PFSK-1 (cell line): ENCODE data around the gene ATP6V1B1.

Experiments used
- FOXP2 ChIP-seq: optimal IDR thresholded peaks from 2 replicates; pipeline ENCODE3; 2011; ENCODE audit warnings: borderline replicate concordance, control low read depth, inconsistent platforms; ENCODE audit not compliant: insufficient read depth; ENCODE audit errors: extremely low read length, extremely low read depth
- POLR2AphosphoS5 ChIP-seq: IDR thresholded peaks from 2 replicates; pipeline ENCODE4 v1.6.1; 2012; ENCODE audit warnings: low read depth, mild to moderate bottlenecking, control low read depth, low read length, moderate library complexity
- SIN3A ChIP-seq: IDR thresholded peaks from 2 replicates; pipeline ENCODE4 v1.6.1; 2012; ENCODE audit warnings: mild to moderate bottlenecking, low read length, moderate library complexity, borderline replicate concordance; ENCODE audit not compliant: insufficient read depth
- TAF1 ChIP-seq: IDR thresholded peaks from 2 replicates; pipeline ENCODE4 v1.6.1; 2012; ENCODE audit warnings: low read length, control low read depth, borderline replicate concordance; ENCODE audit not compliant: insufficient read depth
- TF ChIP-seq, protein P1 (sequence below), 2 experiments: IDR thresholded peaks; 2 replicates each; pipeline versions ENCODE4 v1.6.1 to v1.8.0; 2011 to 2012; ENCODE audit warnings: low read depth in 2 of 2, low read length in 2 of 2, control low read depth in 1 of 2, inconsistent platforms in 1 of 2, mild to moderate bottlenecking in 1 of 2, moderate library complexity in 1 of 2; ENCODE audit not compliant: insufficient read depth in 1 of 2

The ATP6V1B1 gene

DNA sequence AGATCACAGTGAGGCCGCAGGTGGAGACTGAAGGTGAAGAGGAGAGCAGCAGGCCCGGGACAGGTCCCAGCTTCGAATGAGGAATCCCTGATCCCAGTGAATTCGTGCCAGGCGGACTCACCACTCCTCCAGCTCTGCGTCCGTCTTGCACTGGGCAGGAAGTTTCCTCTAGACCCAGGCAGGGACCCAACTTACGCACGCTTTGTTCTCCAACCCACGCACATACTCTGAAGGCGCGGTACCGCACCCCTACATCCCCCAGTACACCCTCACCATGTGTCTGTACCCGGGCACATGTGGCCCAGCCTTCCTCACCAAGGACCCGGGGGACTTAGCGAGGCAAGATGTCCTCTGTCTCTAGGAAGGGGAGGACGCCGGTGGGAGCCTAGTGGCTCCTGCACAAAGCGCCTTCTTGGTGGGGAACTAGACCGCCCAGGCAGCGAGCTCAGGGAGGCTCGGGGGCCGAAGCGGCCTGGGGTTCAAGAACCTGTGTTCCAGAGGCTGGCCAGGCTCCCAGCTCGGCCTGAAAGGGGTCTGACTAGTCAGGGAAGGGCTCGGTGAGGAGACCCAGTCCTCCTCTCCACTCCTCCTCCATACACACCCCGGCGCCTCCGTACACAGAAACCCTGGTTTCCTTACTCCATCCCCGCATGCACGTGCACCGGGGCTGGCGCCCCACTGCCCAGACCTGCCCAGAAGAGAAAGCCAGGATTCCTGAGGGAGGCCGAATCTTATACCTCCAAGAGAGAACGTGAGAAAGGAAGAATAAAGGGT is 38.3 kb upstream of the ATP6V1B1 start:
- TF ChIP-seq, protein P1, sequence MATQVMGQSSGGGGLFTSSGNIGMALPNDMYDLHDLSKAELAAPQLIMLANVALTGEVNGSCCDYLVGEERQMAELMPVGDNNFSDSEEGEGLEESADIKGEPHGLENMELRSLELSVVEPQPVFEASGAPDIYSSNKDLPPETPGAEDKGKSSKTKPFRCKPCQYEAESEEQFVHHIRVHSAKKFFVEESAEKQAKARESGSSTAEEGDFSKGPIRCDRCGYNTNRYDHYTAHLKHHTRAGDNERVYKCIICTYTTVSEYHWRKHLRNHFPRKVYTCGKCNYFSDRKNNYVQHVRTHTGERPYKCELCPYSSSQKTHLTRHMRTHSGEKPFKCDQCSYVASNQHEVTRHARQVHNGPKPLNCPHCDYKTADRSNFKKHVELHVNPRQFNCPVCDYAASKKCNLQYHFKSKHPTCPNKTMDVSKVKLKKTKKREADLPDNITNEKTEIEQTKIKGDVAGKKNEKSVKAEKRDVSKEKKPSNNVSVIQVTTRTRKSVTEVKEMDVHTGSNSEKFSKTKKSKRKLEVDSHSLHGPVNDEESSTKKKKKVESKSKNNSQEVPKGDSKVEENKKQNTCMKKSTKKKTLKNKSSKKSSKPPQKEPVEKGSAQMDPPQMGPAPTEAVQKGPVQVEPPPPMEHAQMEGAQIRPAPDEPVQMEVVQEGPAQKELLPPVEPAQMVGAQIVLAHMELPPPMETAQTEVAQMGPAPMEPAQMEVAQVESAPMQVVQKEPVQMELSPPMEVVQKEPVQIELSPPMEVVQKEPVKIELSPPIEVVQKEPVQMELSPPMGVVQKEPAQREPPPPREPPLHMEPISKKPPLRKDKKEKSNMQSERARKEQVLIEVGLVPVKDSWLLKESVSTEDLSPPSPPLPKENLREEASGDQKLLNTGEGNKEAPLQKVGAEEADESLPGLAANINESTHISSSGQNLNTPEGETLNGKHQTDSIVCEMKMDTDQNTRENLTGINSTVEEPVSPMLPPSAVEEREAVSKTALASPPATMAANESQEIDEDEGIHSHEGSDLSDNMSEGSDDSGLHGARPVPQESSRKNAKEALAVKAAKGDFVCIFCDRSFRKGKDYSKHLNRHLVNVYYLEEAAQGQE (IDR thresholded peaks at IDR 0.05; ENCODE audit: insufficient read depth in 1 of 2, low read depth in 2 of 2, low read length in 2 of 2), result no peak
- no peak for TF ChIP-seq FOXP2
- no peak for TF ChIP-seq TAF1
- no peak for TF ChIP-seq POLR2AphosphoS5
- no peak for TF ChIP-seq SIN3A

DNA sequence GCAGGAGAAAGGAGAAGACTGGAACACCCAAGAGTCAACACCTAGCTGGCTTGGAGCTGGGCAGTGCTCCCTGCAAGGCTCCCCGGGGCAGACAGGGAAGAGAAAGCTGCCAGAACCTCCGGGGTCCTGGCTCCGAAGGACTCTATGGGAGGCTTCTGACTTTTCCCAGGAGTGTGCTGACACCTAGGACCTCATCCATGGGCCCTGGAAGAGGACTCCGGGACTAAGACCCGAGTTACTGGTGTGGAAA is 37.8 kb upstream of the ATP6V1B1 start:
- no peak for TF ChIP-seq SIN3A
- TF ChIP-seq, protein P1 (IDR thresholded peaks at IDR 0.05; ENCODE audit: insufficient read depth in 1 of 2, low read depth in 2 of 2, low read length in 2 of 2), result no peak
- TF ChIP-seq POLR2AphosphoS5, result no peak
- no peak for TF ChIP-seq TAF1
- no peak for TF ChIP-seq FOXP2

GRCh38 chr2:70898363-70899240 is 37.1 kb upstream of the ATP6V1B1 start:
- TF ChIP-seq TAF1 (no peak), SIN3A (no peak), FOXP2 (no peak), POLR2AphosphoS5 (no peak)
- TF ChIP-seq, protein P1 (IDR thresholded peaks at IDR 0.05; ENCODE audit: insufficient read depth in 1 of 2, low read depth in 2 of 2, low read length in 2 of 2), result no peak

GRCh38 chr2:70901227-70902066 is 34.3 kb upstream of the ATP6V1B1 start:
- TF ChIP-seq TAF1 (no peak), SIN3A (no peak)

GRCh38 chr2:70902067-70902442 is 33.6 kb upstream of the ATP6V1B1 start:
- TF ChIP-seq, protein P1 (IDR thresholded peaks at IDR 0.05; ENCODE audit: insufficient read depth in 1 of 2, low read depth in 2 of 2, low read length in 2 of 2), result no peak
- no peak for TF ChIP-seq TAF1
- no peak for TF ChIP-seq POLR2AphosphoS5
- no peak for TF ChIP-seq FOXP2
- no peak for TF ChIP-seq SIN3A
